DND-41 (cell line): ENCODE results near the gene DIS3L2.
"Not testable (repeated sequence)": the region's sequence is repeated elsewhere in the genome, so short reads cannot be mapped to it uniquely, and the experiment has no call there.

Experiments used
- ATAC-seq: fragments of 200-7000 bp; cut with Tn5 transposase; 3 replicates; pipeline ENCODE4 v1.9.1; 2021; ENCODE audit warnings: low read depth; ENCODE audit not compliant: insufficient read depth
- DNase-seq: peaks from one replicate; pipeline ENCODE4 v3.0.0-alpha.2; 2020
- H2AFZ ChIP-seq: 2 replicates; pipeline ENCODE4 v1.6.0; 2012; ENCODE audit warnings: low read depth, low read length
- H3K27ac ChIP-seq: 2 replicates; pipeline ENCODE4 v1.5.1; 2012; ENCODE audit warnings: low read length, inconsistent platforms
- H3K27me3 ChIP-seq: fragments of 200-600 bp; sonication (generic); 2 replicates; pipeline ENCODE4 v1.6.0; 2012; ENCODE audit warnings: low read length, mild to moderate bottlenecking, inconsistent platforms; ENCODE audit not compliant: insufficient read depth, poor library complexity
- H3K36me3 ChIP-seq: 2 replicates; pipeline ENCODE4 v1.5.1; 2012; ENCODE audit warnings: low read length, inconsistent platforms; ENCODE audit not compliant: insufficient read depth
- H3K4me1 ChIP-seq: 2 replicates; pipeline ENCODE4 v1.5.1; 2012; ENCODE audit warnings: mild to moderate bottlenecking, low read length; ENCODE audit not compliant: insufficient read depth
- H3K4me2 ChIP-seq: 2 replicates; pipeline ENCODE4 v1.6.0; 2012; ENCODE audit warnings: mild to moderate bottlenecking, moderate library complexity, low read length, inconsistent platforms; ENCODE audit not compliant: insufficient read depth
- H3K4me3 ChIP-seq, 2 experiments: fragments of 200-600 bp in 1 of 2; shearing (Covaris generic) in 1 of 2; 2 replicates each; pipeline ENCODE4 v1.5.1; 2012 to 2016; ENCODE audit warnings: inconsistent platforms in 2 of 2, low read length in 2 of 2, mild to moderate bottlenecking in 2 of 2, low read depth in 1 of 2, moderate library complexity in 1 of 2
- H3K79me2 ChIP-seq: 2 replicates; pipeline ENCODE4 v1.6.0; 2012; ENCODE audit warnings: low read length, inconsistent platforms; ENCODE audit not compliant: insufficient read depth
- H3K9ac ChIP-seq: 2 replicates; pipeline ENCODE4 v1.6.0; 2012; ENCODE audit warnings: low read depth, mild to moderate bottlenecking, inconsistent platforms, low read length, moderate library complexity
- H3K9me3 ChIP-seq: 2 replicates; pipeline ENCODE4 v1.5.1; 2012; ENCODE audit warnings: low read length, moderate library complexity, mild to moderate bottlenecking, inconsistent platforms; ENCODE audit not compliant: insufficient read depth, severe bottlenecking
- H4K20me1 ChIP-seq: 2 replicates; pipeline ENCODE4 v1.6.0; 2012; ENCODE audit warnings: low read length; ENCODE audit not compliant: insufficient read depth
- CTCF ChIP-seq: IDR thresholded peaks from 2 replicates; pipeline ENCODE4 v1.5.1; 2012; ENCODE audit warnings: borderline replicate concordance, low read length, moderate library complexity, mild to moderate bottlenecking; ENCODE audit not compliant: poor library complexity, severe bottlenecking; ENCODE audit errors: extremely low read depth
- EZH2 ChIP-seq: IDR thresholded peaks from 3 replicates; pipeline ENCODE4 v1.6.1; 2012; ENCODE audit warnings: borderline replicate concordance, low read depth, mild to moderate bottlenecking, moderate library complexity, low read length, inconsistent platforms; ENCODE audit not compliant: severe bottlenecking

DIS3L2 gene

GRCh38 chr2:232174662-232175061, 213.1 kb downstream of the DIS3L2 start:
- H3K27me3 ChIP-seq: no peaks in the 10 kb centered on the region
- no peaks in the 10 kb centered on the region for H4K20me1 ChIP-seq
- H3K9ac ChIP-seq: no peak overlapping the region
- TF ChIP-seq CTCF (no peak), EZH2 (no peak)
- no peaks in the 10 kb centered on the region for H3K4me1 ChIP-seq
- H3K79me2 ChIP-seq: no peaks in the 10 kb centered on the region
- no peak for ATAC-seq
- no peak overlapping the region for H3K4me2 ChIP-seq
- no peak for DNase-seq
- H3K36me3 ChIP-seq: peaks cover 4% of the 10 kb centered on the region; the same call in 1 of the 2 replicates
- H3K9me3 ChIP-seq: no peaks in the 10 kb centered on the region
- H3K27ac ChIP-seq: no peak overlapping the region
- H3K4me3 ChIP-seq: no peak overlapping the region
- no peak overlapping the region for H2AFZ ChIP-seq

DNA sequence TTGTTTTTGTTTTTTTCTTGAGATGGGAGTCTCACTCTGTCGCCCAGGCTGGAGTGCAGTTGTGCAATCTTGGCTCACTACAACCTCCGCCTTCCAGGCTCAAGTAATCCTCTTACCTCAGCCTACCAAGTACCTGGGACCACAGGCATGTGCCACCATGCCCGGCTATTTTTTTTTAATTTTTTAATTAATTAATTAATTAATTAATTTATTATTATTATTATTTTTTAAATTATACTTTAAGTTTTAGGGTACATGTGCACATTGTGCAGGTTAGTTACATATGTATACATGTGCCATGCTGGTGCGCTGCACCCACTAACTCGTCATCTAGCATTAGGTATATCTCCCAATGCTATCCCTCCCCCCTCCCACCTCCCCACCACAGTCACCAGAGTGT, 215.1 kb downstream of the DIS3L2 start:
- not testable (repeated sequence) for H3K27me3 ChIP-seq, H3K4me1 ChIP-seq, H3K9me3 ChIP-seq, DNase-seq, ATAC-seq, H3K9ac ChIP-seq, H3K4me2 ChIP-seq, H3K79me2 ChIP-seq, H4K20me1 ChIP-seq, H3K36me3 ChIP-seq, H3K27ac ChIP-seq, H2AFZ ChIP-seq, H3K4me3 ChIP-seq

GRCh38 chr2:232183279-232183678, 221.8 kb downstream of the DIS3L2 start:
- Histone ChIP-seq H2AFZ (no peak overlapping the region), H3K4me3 (no peak overlapping the region), H3K79me2 (no peaks in the 10 kb centered on the region), H3K27me3 (no peaks in the 10 kb centered on the region), H3K9me3 (no peaks in the 10 kb centered on the region), H3K4me1 (no peaks in the 10 kb centered on the region), H3K36me3 (peaks cover 4% of the 10 kb centered on the region; the same call in 1 of the 2 replicates), H4K20me1 (no peaks in the 10 kb centered on the region), H3K9ac (no peak overlapping the region), H3K4me2 (no peak overlapping the region), H3K27ac (no peak overlapping the region)
- DNase-seq (no peak), ATAC-seq (no peak)
- TF ChIP-seq CTCF (no peak), EZH2 (no peak)

GRCh38 chr2:232184346-232184745, 222.8 kb downstream of the DIS3L2 start:
- TF ChIP-seq EZH2: no peak
- TF ChIP-seq CTCF: no peak
- ATAC-seq: no peak
- H3K4me2 ChIP-seq: no peak overlapping the region
- H3K36me3 ChIP-seq: peaks cover 4% of the 10 kb centered on the region; the same call in 1 of the 2 replicates
- no peak for DNase-seq
- no peaks in the 10 kb centered on the region for H4K20me1 ChIP-seq
- no peak overlapping the region for H3K27ac ChIP-seq
- no peaks in the 10 kb centered on the region for H3K9me3 ChIP-seq
- no peak overlapping the region for H3K9ac ChIP-seq
- no peak overlapping the region for H2AFZ ChIP-seq
- no peak overlapping the region for H3K4me3 ChIP-seq
- H3K27me3 ChIP-seq: no peaks in the 10 kb centered on the region
- H3K79me2 ChIP-seq: no peaks in the 10 kb centered on the region
- no peaks in the 10 kb centered on the region for H3K4me1 ChIP-seq
